ENCODE measurements around the gene ABCA4. TPM values are rescaled to one million over a fixed set of nuclear protein-coding genes. Genes with fewer than 3 reads are reported as not detected.

ABCA4 gene
- total RNA-seq, 1 experiment from 2014 or later = 0.22 TPM

- H3K9me2 ChIP-seq (ENCODE audit: insufficient read depth) = no peaks in the 10 kb centered on the region
- ChIA-PET POLR2A (interaction anchor here (1.2 kb wide), 1 partner anchor 13 kb away, joined by 3 read pairs; no protein-coding TSS in a partner anchor), CTCF (interaction anchor here (1.7 to 21.2 kb wide), 3 partner anchors 8 to 301 kb away, joined by 6 to 338 read pairs (median 8); no protein-coding TSS in a partner anchor), RAD21 (ENCODE audit: low non-redundant PET in 1 of 2, low total read pairs in 2 of 2, uncharacterized antibody in 2 of 2, unreplicated experiment in 2 of 2) (interaction anchor here (0.7 to 1.6 kb wide), 2 partner anchors 191 to 302 kb away, joined by 3 to 5 read pairs; no protein-coding TSS in a partner anchor)
- no peaks in the 10 kb centered on the region for H3K27me3 ChIP-seq (ENCODE audit: insufficient read depth, low read length)
- ATAC-seq (peak; percentile 36; the same call in 1 of the 2 replicates), DNase-seq (ENCODE audit: low read depth, low spot score) (no peak)
- no peak overlapping the region for H3K4me2 ChIP-seq (ENCODE audit: low read length)
- intact Hi-C loops (cut with micrococcal nuclease) = no loop called here
- TF ChIP-seq TCF7L2 (IDR thresholded peaks at IDR 0.05; ENCODE audit: borderline replicate concordance, extremely low read depth, insufficient read depth, insufficient read length) (peak; percentile 54), CBX3 (IDR thresholded peaks at IDR 0.05; ENCODE audit: low read depth) (no peak)
- H4K20me1 ChIP-seq (ENCODE audit: insufficient read depth) = no peaks in the 10 kb centered on the region
- H2AFZ ChIP-seq (ENCODE audit: low read depth, low read length, poor library complexity, severe bottlenecking) = no peak overlapping the region
- H3K4me1 ChIP-seq (ENCODE audit: control insufficient read depth in 1 of 2, insufficient read depth in 2 of 2, low read length in 2 of 2) = peaks cover 2 to 5% of the 10 kb centered on the region in 2 experiments; a peak in 1 of 4 replicates
- H3K9ac ChIP-seq (ENCODE audit: low read length) = no peak overlapping the region
- no peaks in the 10 kb centered on the region for H3K79me2 ChIP-seq (ENCODE audit: insufficient read depth, low read length)
- no peak overlapping the region for H3K27ac ChIP-seq (ENCODE audit: low read depth, low read length)
- no peaks in the 10 kb centered on the region for H3K36me3 ChIP-seq (ENCODE audit: control insufficient read depth in 1 of 2, insufficient read depth in 2 of 2, low read length in 2 of 2)
- no TSS peak for BruUV-seq (replicated peaks)
- H3K9me3 ChIP-seq (ENCODE audit: control insufficient read depth in 1 of 2, insufficient read depth in 1 of 2, low read depth in 1 of 2, low read length in 2 of 2) = no peaks in the 10 kb centered on the region
- H3K4me3 ChIP-seq (replicated peaks in 1 of 2; ENCODE audit: low read depth in 1 of 2, low read length in 2 of 2) = no peak overlapping the region
Measured at GRCh38 chr1:94033849-94034248, 87.1 kb downstream of the ABCA4 start.

DNA sequence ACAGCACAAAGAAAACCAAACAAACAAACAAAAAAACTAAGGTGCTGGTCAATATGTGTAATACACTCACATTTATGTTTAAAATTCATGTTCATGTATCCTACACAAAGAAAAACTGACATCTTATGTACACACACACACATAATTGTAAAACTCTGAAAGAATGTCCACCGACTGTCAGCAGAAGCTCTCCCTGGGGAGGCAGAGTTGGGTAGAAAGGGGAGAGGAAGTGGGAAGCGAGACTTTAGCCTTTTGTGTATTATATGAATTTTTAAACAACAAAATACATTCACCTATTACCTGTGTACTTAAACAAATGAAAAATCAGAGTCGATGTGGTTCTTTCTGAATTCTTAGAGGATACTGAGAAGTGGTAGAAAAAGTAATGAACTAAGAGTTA, 88.3 kb downstream of the ABCA4 start:
- no peaks in the 10 kb centered on the region for H3K9me2 ChIP-seq (ENCODE audit: insufficient read depth)
- H3K4me2 ChIP-seq (ENCODE audit: low read length) = no peak overlapping the region
- DNase-seq (ENCODE audit: low read depth, low spot score) = no peak
- no peaks in the 10 kb centered on the region for H3K79me2 ChIP-seq (ENCODE audit: insufficient read depth, low read length)
- intact Hi-C loops (cut with micrococcal nuclease) = no loop called here
- ATAC-seq = no peak
- no peaks in the 10 kb centered on the region for H3K27me3 ChIP-seq (ENCODE audit: insufficient read depth, low read length)
- ChIA-PET CTCF (interaction anchor here (1.6 to 21.2 kb wide), 4 partner anchors 13 to 303 kb away, joined by 3 to 338 read pairs (median 6); no protein-coding TSS in a partner anchor), POLR2A (interaction anchor here (1.2 kb wide), 1 partner anchor 12 kb away, joined by 3 read pairs; no protein-coding TSS in a partner anchor), RAD21 (ENCODE audit: low non-redundant PET in 1 of 2, low total read pairs in 2 of 2, uncharacterized antibody in 2 of 2, unreplicated experiment in 2 of 2) (no interaction called here)
- H3K27ac ChIP-seq (ENCODE audit: low read depth, low read length) = no peak overlapping the region
- H3K9ac ChIP-seq (ENCODE audit: low read length) = no peak overlapping the region
- BruUV-seq (replicated peaks) = no TSS peak
- H4K20me1 ChIP-seq (ENCODE audit: insufficient read depth) = no peaks in the 10 kb centered on the region
- no peaks in the 10 kb centered on the region for H3K36me3 ChIP-seq (ENCODE audit: control insufficient read depth in 1 of 2, insufficient read depth in 2 of 2, low read length in 2 of 2)
- no peak overlapping the region for H2AFZ ChIP-seq (ENCODE audit: low read depth, low read length, poor library complexity, severe bottlenecking)
- H3K4me1 ChIP-seq (ENCODE audit: control insufficient read depth in 1 of 2, insufficient read depth in 2 of 2, low read length in 2 of 2) = peaks cover 2 to 5% of the 10 kb centered on the region in 2 experiments; a peak in 1 of 4 replicates
- H3K9me3 ChIP-seq (ENCODE audit: control insufficient read depth in 1 of 2, insufficient read depth in 1 of 2, low read depth in 1 of 2, low read length in 2 of 2) = no peaks in the 10 kb centered on the region
- TF ChIP-seq FOSL1 (IDR thresholded peaks at IDR 0.05; ENCODE audit: low read depth) (no peak), ELF1 (IDR thresholded peaks at IDR 0.05; ENCODE audit: borderline replicate concordance, low read depth) (no peak), EZH2 (IDR thresholded peaks at IDR 0.05) (no peak), EZH2phosphoT487 (IDR thresholded peaks at IDR 0.05; ENCODE audit: borderline replicate concordance) (no peak), ZFX (IDR thresholded peaks at IDR 0.05) (no peak), JUND (IDR thresholded peaks at IDR 0.05) (no peak), CEBPB (IDR thresholded peaks at IDR 0.05; ENCODE audit: low read depth) (no peak), EGR1 (IDR thresholded peaks at IDR 0.05; ENCODE audit: low read depth) (no peak), SP1 (IDR thresholded peaks at IDR 0.05; ENCODE audit: low read depth) (no peak), MAX (IDR thresholded peaks at IDR 0.05) (no peak), POLR2A (IDR thresholded peaks at IDR 0.05; ENCODE audit: borderline replicate concordance, extremely low read depth, insufficient read depth, insufficient read length) (no peak), CTCF (IDR thresholded peaks at IDR 0.05 in 2 of 3, conservative IDR thresholded peaks at IDR 0.05 in 1 of 3; ENCODE audit: borderline replicate concordance in 1 of 3, insufficient read depth in 1 of 3, low read depth in 2 of 3, low read length in 2 of 3) (no peak), RAD21 (IDR thresholded peaks at IDR 0.05; ENCODE audit: low read depth) (no peak), CBX3 (IDR thresholded peaks at IDR 0.05; ENCODE audit: low read depth) (no peak), ZNF274 (IDR thresholded peaks at IDR 0.05; ENCODE audit: low read depth, low read length) (no peak), ZBTB33 (IDR thresholded peaks at IDR 0.05; ENCODE audit: extremely low read depth, insufficient replicate concordance, low read length) (no peak)
- TF ChIP-seq, protein P1, sequence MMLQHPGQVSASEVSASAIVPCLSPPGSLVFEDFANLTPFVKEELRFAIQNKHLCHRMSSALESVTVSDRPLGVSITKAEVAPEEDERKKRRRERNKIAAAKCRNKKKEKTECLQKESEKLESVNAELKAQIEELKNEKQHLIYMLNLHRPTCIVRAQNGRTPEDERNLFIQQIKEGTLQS (IDR thresholded peaks at IDR 0.05) = no peak
- H3K4me3 ChIP-seq (replicated peaks in 1 of 2; ENCODE audit: low read depth in 1 of 2, low read length in 2 of 2) = no peak overlapping the region
